GM12873 (cell line): ENCODE measurements around the gene TMEM163.

Source experiments
- TF ChIP-seq, protein P1 (sequence below): IDR thresholded peaks from 2 replicates; pipeline ENCODE4 v1.5.1; 2012; ENCODE audit warnings: low read depth, mild to moderate bottlenecking, moderate library complexity, low read length, control low read depth; ENCODE audit not compliant: insufficient read depth; ENCODE audit errors: missing control alignments

The TMEM163 gene

DNA sequence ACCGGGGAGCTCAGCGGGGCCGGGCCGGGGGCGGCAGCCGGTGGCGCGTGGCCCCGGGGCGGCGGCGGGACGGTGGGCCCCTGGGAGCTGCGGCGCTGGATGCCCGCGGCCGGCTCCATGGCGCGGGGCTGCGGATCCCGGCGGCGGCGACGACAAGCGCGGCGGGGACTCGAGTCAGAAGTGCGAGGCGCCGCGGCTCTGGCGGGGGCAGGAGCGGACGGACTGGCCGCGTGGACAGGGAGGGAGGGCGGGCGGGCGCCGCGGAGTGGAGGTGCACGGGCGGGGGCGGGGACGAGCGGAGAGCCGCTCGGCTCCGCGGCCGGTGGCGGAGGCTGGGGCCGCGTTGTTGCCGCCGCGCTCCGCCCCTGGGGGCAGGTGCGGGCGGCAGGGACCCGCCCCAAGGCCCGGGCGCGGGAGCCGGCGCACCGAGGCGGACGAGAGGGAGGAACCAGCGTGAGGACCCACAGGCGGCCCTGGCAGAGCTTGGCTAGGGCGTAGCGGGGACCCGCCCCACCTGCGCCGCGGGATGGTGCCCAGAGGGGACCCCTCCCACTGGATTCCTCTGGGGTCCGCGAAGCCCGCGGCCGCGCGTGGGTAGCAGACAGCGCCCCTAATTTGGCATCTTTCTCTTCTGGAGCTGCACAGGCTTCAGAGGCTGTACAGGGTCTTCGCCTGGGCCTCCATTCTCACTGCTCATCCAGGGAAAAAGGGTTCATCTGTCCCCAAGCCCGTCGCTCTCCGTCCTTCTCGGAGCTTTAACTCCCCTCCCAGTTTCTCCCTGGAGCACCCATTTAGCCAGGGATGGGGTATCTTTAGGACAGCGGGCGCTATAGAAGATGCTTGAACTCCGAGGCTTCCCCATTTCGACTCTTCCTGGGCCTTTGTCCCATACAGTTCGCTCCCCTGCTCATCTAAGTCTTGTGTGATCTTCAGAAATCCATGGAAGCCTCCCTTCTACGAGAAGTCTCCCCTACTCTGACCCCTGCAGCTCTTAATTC lies at the start of gene TMEM163:
Gene TMEM163 (minus strand): TSS at position 184 of the 998 bp plus-strand sequence.
- TF ChIP-seq, protein P1, sequence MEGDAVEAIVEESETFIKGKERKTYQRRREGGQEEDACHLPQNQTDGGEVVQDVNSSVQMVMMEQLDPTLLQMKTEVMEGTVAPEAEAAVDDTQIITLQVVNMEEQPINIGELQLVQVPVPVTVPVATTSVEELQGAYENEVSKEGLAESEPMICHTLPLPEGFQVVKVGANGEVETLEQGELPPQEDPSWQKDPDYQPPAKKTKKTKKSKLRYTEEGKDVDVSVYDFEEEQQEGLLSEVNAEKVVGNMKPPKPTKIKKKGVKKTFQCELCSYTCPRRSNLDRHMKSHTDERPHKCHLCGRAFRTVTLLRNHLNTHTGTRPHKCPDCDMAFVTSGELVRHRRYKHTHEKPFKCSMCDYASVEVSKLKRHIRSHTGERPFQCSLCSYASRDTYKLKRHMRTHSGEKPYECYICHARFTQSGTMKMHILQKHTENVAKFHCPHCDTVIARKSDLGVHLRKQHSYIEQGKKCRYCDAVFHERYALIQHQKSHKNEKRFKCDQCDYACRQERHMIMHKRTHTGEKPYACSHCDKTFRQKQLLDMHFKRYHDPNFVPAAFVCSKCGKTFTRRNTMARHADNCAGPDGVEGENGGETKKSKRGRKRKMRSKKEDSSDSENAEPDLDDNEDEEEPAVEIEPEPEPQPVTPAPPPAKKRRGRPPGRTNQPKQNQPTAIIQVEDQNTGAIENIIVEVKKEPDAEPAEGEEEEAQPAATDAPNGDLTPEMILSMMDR, result no peak

DNA sequence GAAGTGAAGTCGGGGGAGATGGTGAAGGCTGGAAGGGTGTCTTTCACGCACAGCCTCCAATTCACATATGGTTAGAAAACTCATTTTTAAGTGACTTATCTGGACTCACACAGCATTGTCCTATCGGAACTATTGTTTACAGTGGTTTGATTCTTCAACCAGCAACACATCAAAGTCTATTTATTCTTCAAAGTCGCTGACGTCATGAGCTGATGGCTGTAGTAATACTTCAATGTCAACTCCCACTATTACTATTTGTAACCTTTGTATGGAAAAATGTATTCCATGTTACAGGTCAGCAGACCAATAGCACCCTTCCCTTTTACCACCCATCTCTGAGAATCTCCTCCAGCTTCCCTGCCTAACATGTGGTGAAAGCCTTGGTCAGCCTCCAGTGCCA lies 47.8 kb upstream of the TMEM163 start:
- TF ChIP-seq, protein P1, result no peak

DNA sequence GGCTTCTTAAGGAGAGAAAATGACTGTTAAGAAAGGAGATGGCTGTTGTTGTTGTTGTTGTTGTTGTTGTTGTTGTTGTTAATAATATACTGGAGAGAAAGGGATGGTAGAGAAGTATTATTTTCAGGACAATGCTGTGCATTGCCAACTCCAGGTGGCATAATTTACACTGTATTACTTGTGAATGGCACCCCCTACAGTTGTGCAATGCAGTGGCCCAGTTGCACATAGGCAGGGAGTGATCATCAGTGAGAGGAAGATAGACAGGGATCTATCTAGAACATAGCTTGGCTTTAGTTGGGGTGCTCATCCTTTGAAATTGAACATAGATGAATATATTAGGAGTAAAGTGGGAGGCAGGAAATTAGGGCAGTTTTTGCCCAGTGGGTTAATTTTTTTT lies 47.2 kb upstream of the TMEM163 start:
- TF ChIP-seq, protein P1, result peak; percentile 4

DNA sequence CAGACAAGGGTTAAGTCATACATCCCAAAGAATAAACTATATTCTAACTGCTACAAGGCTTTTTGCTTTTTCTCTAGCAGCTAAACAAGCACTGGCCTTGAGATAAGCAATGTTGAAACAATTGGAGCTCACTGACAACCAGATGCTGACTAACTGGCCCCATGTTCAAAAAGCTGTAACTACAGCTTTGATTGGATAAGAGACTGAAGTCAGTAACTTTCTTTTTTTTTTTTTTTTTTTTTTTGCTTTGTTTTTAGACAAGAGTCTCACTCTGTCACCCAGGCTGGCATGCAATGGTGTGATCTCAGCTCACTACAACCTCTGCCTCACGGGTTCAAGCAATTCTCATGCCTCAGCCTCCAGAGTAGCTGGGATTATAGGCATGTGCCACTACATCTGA lies 45.4 kb upstream of the TMEM163 start:
- TF ChIP-seq, protein P1, result no peak

DNA sequence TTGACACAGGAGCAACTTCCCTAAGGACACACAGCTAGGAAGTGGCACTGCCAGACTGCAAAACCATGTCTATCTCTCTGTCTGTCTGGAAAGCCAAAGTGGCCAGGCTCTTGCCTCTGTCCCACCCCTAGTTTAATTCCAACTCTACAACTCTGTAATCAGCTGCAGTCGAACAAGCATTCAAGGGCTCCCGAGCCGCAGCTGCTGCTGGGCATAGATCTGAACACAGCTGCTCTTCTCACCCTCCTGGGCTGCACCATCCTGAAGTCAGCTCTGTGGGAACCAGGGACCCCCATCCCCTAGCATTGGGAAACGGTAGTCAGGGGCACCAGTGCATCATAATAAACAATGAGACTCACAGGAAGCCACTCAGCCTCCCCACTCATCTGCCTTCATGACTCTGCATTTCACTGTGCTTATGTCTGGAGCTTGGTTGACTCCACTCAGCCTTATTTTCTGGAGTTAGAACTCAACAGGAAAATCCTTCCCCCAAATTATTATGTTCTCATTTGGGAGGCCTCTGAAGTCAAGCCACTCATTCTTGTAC lies 44.4 kb upstream of the TMEM163 start:
- TF ChIP-seq, protein P1, result no peak

DNA sequence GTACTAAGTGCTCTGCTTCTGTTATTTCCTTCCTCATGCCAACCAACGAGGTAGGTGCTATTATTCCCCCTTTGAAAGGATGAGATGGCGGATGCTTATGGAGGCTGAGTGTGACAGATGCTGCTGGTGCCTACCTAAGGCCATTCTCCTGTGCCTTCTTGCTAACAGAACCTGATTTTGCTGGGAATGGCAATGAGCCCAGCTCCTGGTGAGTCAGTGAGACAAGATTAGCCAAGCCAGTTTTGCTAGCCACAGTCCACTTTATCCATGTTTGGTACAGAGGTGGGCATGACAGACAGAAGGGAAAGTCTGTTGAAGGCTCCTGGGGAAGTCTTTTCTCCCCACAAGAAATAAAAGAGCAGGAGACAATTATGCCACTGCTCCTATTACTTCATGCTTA lies 43.7 kb upstream of the TMEM163 start:
- TF ChIP-seq, protein P1, result no peak

DNA sequence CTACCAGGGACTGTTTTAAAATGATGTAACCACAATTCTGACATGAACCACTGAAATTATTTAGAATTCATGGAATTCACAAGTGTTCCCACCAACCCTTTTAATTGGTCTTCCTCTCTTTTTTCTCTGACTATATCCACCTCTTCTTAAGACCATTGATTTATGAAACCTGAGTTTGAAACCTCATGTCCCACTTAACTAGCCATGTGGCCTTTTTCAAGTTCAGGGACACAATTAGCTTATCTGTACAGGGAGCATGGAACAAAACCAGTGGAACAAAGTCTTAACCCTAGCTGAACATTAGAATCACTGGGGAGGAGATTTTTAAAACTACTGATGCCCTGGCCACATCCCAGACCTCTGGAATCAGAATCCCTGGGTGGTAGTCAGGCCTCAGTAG lies 41.6 kb upstream of the TMEM163 start:
- TF ChIP-seq, protein P1, result no peak
